EH (cell line): ENCODE measurements around the gene BEAN1.

Source experiments
- DNase-seq: peaks from one replicate; pipeline ENCODE4 v3.0.0-alpha.2; 2015; ENCODE audit warnings: low read depth

The BEAN1 gene

DNA sequence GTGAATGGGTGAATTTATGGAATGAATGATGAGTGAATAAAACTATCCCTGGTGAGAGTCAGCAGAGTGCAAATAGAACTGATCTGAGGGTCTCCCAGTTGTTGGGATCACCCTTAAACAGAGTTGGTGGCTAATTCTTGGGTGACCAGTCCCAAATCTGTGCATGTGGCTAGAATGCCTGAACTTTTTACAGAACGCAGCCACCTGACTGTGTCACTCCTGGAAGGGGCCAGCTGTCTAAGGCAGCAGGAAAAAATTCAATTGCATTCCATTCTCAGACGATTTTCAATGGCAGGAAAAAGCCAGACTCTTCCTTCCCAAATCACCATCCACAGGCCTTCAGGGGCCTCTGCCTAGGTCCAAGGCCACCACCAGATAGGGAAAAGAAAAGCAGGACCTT is 43.5 kb downstream of the BEAN1 start:
- no peak for DNase-seq

GRCh38 chr16:66471264-66471663 is 44.2 kb downstream of the BEAN1 start:
- DNase-seq = no peak

DNA sequence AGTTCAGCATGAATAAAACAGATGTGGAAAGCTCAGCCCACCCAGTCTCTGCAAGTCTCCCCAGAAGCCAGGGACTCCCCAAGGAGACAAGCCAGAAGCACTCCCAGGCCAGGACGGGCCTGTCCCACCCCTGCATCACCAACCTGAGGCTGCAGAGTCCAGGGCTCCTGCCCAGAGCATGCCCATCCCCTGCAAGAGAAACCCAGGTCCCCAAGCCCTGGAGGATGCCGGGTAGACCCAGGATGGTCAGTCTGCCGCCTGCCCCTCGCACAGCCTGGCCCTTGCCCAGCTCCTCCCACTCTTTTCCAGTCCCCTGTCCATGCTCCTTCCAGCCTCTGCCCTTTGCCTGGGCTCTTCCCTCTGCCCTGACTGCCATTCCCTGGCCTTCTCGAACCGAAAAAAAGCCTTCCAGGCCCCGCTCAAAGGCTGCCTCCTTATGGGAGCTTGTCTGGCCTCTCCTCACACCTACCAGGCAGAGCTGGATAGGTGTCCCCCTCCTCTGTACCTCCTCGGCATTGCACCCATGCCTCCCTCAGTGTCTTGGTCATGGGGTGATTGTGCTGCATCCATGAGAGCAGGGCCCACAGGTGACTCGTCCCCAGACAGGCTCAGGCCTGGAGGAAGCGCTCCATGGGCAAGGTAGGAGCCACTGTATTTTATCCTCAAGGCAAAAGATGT is 44.8 kb downstream of the BEAN1 start:
- no peak for DNase-seq

GRCh38 chr16:66473051-66473571 is 46.0 kb downstream of the BEAN1 start:
- DNase-seq = no peak

DNA sequence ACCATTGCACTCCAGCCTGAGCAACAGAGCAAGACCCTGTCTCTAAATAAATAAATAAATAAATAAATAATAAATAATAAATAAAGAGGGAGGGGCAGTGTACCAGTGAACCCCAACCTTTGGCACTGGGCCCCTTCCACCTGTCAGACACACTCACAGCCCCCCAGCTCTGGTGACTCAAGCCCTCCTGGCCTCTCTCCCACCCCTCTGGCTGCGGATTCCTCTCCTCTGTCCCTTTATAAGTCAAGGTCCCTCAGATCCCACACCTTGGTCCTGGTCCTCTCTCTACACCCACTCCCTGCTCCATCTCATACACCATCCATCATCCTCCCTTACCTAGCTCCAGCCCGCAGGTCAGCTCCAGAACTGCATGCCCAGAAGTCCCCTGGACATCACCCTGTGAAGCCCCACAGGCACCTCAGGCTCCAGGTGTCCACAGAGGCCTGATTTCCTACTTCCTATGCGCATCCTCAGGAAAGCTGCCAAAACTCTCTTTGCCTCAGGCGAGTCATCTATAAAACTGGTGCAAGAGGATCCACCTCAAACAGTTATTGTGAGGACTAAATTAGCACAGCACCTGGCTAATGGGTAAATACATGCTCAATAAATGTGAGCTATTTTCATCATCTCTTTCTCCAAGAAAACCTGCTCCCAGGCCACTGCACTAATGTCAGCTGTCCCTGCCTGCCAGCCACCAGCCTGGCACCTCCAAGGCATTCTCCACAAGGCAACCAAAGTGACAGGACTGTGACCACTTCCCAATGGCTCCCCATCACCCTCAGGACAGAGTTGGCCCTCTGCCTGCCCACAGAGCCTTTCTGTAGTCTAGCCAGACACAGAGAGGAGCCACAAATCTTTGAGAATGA is 46.8 kb downstream of the BEAN1 start:
- no peak for DNase-seq

GRCh38 chr16:66474750-66475199 is 47.7 kb downstream of the BEAN1 start:
- no peak for DNase-seq

- DNase-seq = no peak
Measured at GRCh38 chr16:66475232-66475631, 48.1 kb downstream of the BEAN1 start.

- no peak for DNase-seq
Measured at GRCh38 chr16:66476328-66477027, 49.4 kb downstream of the BEAN1 start.

DNA sequence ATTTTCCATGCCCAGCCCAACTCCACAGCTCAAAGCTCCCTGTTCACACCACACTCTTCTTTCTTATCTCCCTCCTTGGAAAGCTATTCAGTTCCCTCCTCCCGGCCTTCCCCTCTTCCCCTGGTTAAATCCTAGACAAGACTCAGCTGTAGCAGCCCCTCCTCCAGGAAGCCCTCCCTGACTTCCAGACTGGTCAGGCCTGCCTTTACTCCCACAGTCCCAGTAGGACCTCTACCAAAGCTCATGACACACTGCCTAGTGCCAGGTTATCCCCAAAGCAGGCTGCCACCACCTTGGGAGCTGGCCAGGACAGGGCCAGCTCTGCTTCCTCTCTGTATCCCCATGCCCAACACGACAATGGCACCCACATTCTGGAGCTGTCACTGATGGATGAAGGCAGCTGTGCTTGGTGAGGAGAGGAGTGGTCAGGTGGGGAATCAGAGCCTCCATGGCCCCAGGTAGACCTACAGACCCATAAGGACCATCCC is 50.0 kb downstream of the BEAN1 start:
- DNase-seq = no peak

GRCh38 chr16:66478733-66479511 is 51.8 kb downstream of the BEAN1 start:
- peak; percentile 73 for DNase-seq

GRCh38 chr16:66479661-66480264 is 52.7 kb downstream of the BEAN1 start:
- DNase-seq = no peak

DNA sequence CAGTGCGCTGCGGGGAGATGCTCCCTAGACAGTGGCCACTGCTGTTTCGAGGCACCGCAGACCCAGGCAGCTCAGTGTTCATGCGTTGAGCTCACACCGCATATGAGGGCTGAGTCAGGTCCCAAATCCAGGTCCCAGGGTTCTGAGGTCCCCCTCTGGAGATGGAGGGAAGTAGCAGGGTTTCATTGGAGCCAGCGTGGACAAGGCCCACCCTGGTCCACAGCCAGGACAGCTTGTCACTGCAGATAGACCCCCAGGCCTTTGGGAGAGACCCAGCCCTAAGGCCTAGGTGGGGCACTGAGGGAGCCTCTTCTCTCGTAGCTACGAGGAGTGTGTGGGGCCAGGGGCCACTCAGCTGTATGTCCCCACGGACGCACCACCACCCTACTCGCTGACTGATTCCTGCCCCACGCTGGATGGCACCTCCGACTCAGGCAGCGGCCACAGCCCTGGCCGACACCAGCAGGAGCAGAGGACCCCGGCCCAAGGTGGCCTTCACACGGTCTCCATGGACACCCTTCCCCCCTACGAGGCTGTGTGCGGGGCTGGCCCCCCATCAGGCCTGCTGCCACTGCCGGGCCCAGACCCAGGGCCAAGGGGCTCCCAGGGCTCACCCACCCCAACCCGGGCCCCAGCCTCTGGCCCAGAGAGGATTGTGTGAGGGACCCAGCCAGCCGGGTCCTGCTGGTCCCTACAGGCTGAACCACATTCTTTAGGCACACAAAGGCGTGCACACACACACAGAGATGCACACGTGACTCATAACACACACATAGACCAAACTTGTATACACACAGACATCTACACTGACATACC is 53.4 kb downstream of the BEAN1 start:
- DNase-seq = no peak

GRCh38 chr16:66481081-66481942 is 54.2 kb downstream of the BEAN1 start:
- no peak for DNase-seq

- DNase-seq = no peak
Measured at GRCh38 chr16:66481943-66482390, 54.9 kb downstream of the BEAN1 start.

DNA sequence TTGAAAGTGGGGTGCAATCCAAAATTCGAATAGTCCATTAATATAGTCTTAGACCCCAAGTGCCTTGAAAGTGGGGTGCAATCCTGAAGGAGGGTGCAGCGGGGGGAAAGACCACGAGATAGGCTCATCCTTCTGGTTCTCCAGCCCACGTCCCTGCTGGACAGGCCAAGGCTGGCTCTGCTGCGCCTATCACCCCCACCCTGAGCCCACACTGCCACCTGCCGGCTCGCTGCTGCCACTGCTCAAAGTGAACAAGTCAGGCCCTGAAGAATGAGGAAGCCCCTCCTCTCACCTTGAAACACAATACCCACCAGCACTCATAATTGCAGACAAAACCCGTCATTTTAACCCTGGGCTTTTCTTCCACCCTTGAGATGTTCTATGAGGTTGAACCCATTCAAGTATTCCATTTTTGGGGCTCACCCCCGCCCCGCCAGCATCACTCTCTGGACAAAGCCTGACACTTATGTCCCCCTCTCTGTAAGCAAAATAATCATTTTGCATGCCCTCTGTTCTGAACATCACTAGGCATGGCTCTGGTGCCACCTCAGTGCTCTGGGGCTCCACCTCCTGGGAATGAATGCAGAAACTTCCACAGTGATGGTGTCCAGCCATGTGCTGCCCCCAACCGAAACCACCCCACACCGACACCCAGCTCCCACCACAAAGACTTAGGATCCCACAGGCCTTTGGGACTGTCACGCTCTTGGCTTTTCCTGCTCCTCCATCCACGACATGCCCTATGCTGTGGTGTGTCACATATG is 56.8 kb downstream of the BEAN1 start:
- DNase-seq = peak; percentile 73

- no peak for DNase-seq
Measured at GRCh38 chr16:66484453-66485213, 57.5 kb downstream of the BEAN1 start.

GRCh38 chr16:66485376-66485775 is 58.3 kb downstream of the BEAN1 start:
- DNase-seq = no peak
